Gastrocnemius medialis (tissue), 4 donors: ENCODE data around the gene LRRC43. TPM values are rescaled to one million over a fixed set of nuclear protein-coding genes. Genes with fewer than 3 reads are reported as not detected.

ENCODE experiments used
- ATAC-seq, 2 donors: fragments of 150-250 bp; one replicate each; pipeline ENCODE4 v1.9.1; 2016
- DNase-seq, 2 donors: peaks; one replicate each; pipeline ENCODE4 v3.0.0-alpha.2; 2019
- H3K27ac ChIP-seq, 4 donors: fragments of 200-600 bp; sonication (generic); 1 replicate in 1 of 4; 2 replicates in 3 of 4; pipeline ENCODE4 v1.5.1; 2016 to 2018; ENCODE audit warnings: mild to moderate bottlenecking in 2 of 4, moderate library complexity in 1 of 4
- H3K27me3 ChIP-seq, 3 donors: fragments of 200-600 bp; sonication (generic) in 2 of 3; 1 replicate in 1 of 3; 2 replicates in 2 of 3; pipeline versions ENCODE4 v1.5.1 to v1.6.0; 2016 to 2019; ENCODE audit warnings: mild to moderate bottlenecking in 1 of 3, moderate library complexity in 1 of 3
- H3K36me3 ChIP-seq, 2 donors: fragments of 200-600 bp; sonication (generic) in 1 of 2; one replicate each; pipeline ENCODE4 v1.5.1; 2017 to 2018
- H3K4me1 ChIP-seq, 2 donors: fragments of 200-600 bp; sonication (generic) in 1 of 2; one replicate each; pipeline ENCODE4 v1.5.1; 2016 to 2017; ENCODE audit warnings: mild to moderate bottlenecking in 2 of 2
- H3K4me3 ChIP-seq, 4 donors: fragments of 200-600 bp; sonication (generic) in 3 of 4; 1 replicate in 1 of 4; 2 replicates in 3 of 4; pipeline ENCODE4 v1.5.1; 2016 to 2019; ENCODE audit warnings: mild to moderate bottlenecking in 2 of 4
- H3K9me3 ChIP-seq, 3 donors: fragments of 200-600 bp; sonication (generic) in 2 of 3; 1 replicate in 1 of 3; 2 replicates in 2 of 3; pipeline ENCODE4 v1.5.1; 2016 to 2019
- POLR2A ChIP-seq, 2 donors: fragments of 450-650 bp; IDR thresholded peaks; one replicate each; pipeline ENCODE4 v1.6.1; 2017; ENCODE audit warnings: antibody characterized with exemption in 2 of 2, mild to moderate bottlenecking in 2 of 2, moderate library complexity in 2 of 2
- in situ Hi-C, 4 donors: fragments of 200-750 bp; cut with MboI; loops; one replicate each; pipeline versions ENCODE4 v1.15.0 to v1.8.0; 2017; ENCODE audit warnings: low sequenced_read_pairs in 4 of 4
- intact Hi-C: fragments of 100-400 bp; cut with DNase I; formaldehyde crosslinking; loops from one replicate; pipeline ENCODE4 v1.15.1; 2023; ENCODE audit warnings: low total_unique reads
- total RNA-seq, 4 donors: library from RNA; depleted of rRNA; stranded (reverse); fragments of >200 nt; gene quantifications; one replicate each; pipeline versions ENCODE4 v1.1.0 to v1.2.3, GENCODE V29; 2016
- TF ChIP-seq, protein P1 (sequence below), 5 experiments: fragments of 450-650 bp in 3 of 5; fragments of 200-600 bp in 2 of 5; sonication (generic) in 2 of 5; IDR thresholded peaks in 4 of 5; conservative IDR thresholded peaks in 1 of 5; 1 replicate in 4 of 5; 2 replicates in 1 of 5; pipeline ENCODE4 v1.5.1; 2016 to 2019; ENCODE audit warnings: antibody characterized with exemption in 5 of 5, mild to moderate bottlenecking in 3 of 5, moderate library complexity in 3 of 5

The LRRC43 gene
- total RNA-seq, 4 donors from 2014 or later: not detected

DNA sequence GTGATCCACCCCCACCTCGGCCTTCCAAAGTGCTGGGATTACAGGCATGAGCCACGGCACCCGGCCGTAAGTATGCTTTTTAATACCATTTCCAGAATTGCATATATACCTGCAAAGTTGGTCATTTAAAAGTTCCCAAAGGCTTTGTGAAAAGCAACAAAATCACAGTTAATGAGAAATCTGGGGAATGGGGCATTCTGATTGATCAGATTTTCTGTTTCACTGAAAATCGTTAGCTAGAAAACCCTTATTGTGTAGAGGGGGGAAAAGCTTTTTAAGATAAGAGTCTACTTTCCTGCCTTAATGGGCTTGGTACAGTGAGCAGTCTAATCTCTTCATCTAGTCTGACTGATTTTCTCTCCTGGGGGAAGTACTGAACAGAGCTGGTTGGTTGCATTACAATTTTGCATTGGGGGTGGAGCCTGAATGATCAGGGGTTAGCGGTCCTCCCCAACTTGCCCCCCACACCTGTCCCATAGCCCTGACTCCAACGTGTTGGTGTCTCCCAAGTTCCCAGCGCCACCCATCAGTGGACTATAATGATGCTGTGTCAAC lies 32.7 kb upstream of the LRRC43 start:
- no peaks in the 10 kb centered on the region for H3K27me3 ChIP-seq
- no peak for ATAC-seq
- no peak overlapping the region for H3K4me3 ChIP-seq
- H3K4me1 ChIP-seq: no peaks in the 10 kb centered on the region
- no peak for DNase-seq
- intact Hi-C loops (no loop called here), in situ Hi-C loops (no loop called here)
- H3K36me3 ChIP-seq: peaks cover 0 to 2% of the 10 kb centered on the region in 2 donors
- H3K9me3 ChIP-seq: no peaks in the 10 kb centered on the region
- H3K27ac ChIP-seq: no peak overlapping the region
- TF ChIP-seq, protein P1, sequence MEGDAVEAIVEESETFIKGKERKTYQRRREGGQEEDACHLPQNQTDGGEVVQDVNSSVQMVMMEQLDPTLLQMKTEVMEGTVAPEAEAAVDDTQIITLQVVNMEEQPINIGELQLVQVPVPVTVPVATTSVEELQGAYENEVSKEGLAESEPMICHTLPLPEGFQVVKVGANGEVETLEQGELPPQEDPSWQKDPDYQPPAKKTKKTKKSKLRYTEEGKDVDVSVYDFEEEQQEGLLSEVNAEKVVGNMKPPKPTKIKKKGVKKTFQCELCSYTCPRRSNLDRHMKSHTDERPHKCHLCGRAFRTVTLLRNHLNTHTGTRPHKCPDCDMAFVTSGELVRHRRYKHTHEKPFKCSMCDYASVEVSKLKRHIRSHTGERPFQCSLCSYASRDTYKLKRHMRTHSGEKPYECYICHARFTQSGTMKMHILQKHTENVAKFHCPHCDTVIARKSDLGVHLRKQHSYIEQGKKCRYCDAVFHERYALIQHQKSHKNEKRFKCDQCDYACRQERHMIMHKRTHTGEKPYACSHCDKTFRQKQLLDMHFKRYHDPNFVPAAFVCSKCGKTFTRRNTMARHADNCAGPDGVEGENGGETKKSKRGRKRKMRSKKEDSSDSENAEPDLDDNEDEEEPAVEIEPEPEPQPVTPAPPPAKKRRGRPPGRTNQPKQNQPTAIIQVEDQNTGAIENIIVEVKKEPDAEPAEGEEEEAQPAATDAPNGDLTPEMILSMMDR (IDR thresholded peaks at IDR 0.05 in 4 of 5, conservative IDR thresholded peaks at IDR 0.05 in 1 of 5): no peak

DNA sequence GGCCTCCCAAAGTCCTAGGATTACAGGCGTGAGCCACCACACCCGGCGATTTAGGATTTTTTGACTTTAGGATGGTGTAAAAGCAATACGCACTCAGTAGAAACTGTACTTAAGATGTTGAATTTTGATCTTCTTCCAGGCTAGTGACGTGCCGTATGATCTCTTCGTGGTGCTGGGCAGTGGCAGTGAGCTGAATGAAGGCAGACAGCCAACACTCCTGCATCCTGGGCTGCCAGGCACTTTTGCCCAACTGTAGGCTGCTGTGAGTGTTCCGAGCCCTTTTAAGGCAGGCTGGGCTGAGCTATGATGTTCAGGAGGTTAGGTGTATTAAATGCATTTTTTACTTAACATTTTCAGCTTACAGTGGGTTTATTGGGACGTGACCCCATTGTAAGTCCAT lies 30.2 kb upstream of the LRRC43 start:
- H3K27ac ChIP-seq: no peak overlapping the region
- in situ Hi-C loops: no loop called here
- ATAC-seq: no peak

DNA sequence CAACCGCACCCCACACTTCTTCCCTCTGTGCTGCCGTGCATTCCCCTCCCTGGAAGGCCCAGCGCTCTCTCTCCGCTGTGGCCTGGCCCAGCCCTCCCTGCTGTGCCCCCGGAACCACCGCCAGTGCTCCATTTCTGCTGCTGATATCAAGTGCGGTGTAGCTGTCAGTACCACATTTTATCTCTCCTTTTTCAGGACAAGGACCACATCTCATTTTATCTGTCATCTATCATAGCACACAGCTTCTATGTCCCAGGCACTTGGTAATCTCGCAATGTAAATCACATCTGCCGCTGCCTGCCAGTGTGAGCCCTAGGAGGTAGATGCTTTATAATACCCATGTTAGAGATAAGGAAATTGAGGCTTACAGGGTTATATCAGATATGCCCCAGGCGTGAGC lies 27.2 kb upstream of the LRRC43 start:
- intact Hi-C loops: no loop called here
- Histone ChIP-seq H3K4me3 (no peak overlapping the region), H3K27ac (no peak overlapping the region), H3K4me1 (no peaks in the 10 kb centered on the region), H3K27me3 (no peaks in the 10 kb centered on the region), H3K9me3 (no peaks in the 10 kb centered on the region), H3K36me3 (no peaks in the 10 kb centered on the region)
- in situ Hi-C loops: no loop called here
- TF ChIP-seq POLR2A (IDR thresholded peaks at IDR 0.05): no peak
- TF ChIP-seq, protein P1 (IDR thresholded peaks at IDR 0.05 in 4 of 5, conservative IDR thresholded peaks at IDR 0.05 in 1 of 5): no peak
- ATAC-seq (no peak), DNase-seq (no peak)

More for the DNA sequence above, 30.2 kb upstream of the LRRC43 start:
- no peak overlapping the region for H3K4me3 ChIP-seq
- DNase-seq: no peak
- no peaks in the 10 kb centered on the region for H3K9me3 ChIP-seq
- H3K27me3 ChIP-seq: no peaks in the 10 kb centered on the region
- intact Hi-C loops: no loop called here
- H3K36me3 ChIP-seq: no peaks in the 10 kb centered on the region
- no peaks in the 10 kb centered on the region for H3K4me1 ChIP-seq
- no peak for TF ChIP-seq POLR2A (IDR thresholded peaks at IDR 0.05)

DNA sequence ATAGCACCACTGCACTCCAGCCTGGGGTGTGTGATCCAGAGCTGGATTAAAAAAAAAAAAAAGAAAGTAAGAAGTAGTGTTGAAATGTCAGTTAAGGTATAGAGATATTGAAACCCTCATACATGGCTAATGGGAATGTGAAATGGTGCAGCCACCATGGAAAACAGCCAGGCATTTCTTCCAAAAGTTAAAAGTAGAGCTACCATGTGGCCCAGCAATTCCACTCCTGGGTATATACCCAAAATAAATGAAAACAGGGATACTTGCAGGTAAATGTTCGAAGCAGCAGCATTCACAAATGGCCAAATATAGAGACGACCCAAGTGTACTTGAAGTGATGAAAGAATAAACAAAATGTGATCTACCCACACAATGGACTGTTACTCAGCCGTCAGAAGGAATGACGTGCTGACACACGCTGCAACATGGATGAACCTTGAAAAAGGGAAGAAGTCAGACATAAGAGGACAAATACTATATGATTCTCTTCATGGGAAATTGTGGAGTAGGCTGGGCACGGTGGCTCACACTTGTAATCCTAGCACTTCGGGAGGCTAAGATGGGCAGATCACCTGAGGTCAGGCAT lies 24.1 kb upstream of the LRRC43 start:
- in situ Hi-C loops: no loop called here
- no peaks in the 10 kb centered on the region for H3K27me3 ChIP-seq
- H3K27ac ChIP-seq: no peak overlapping the region
- H3K9me3 ChIP-seq: no peaks in the 10 kb centered on the region
- H3K4me3 ChIP-seq: no peak overlapping the region
- H3K36me3 ChIP-seq: no peaks in the 10 kb centered on the region
- TF ChIP-seq, protein P1 (IDR thresholded peaks at IDR 0.05 in 4 of 5, conservative IDR thresholded peaks at IDR 0.05 in 1 of 5): no peak
- no peak for TF ChIP-seq POLR2A (IDR thresholded peaks at IDR 0.05)
- no peaks in the 10 kb centered on the region for H3K4me1 ChIP-seq
- DNase-seq (no peak), ATAC-seq (no peak)
- intact Hi-C loops: no loop called here

DNA sequence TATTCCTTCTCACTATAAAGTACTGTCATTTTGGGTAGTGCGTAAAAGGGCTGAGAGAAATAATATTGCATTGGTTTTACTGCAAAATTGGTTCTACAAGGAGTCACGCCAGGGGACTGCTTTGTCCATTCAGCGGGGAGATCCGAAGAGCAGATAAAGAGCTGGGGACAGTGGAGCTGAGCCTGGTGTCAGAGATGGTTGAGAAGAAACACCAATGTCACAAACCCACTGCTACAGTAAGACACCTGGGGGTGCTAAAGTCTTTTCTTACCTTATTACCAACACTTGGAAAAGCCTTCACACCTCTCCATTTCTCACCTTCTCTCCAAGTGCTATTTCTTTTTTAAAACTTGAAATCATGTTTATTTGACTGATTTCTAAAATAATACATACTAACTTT lies 23.0 kb upstream of the LRRC43 start:
- Histone ChIP-seq H3K4me3 (no peak overlapping the region), H3K4me1 (no peaks in the 10 kb centered on the region), H3K27me3 (no peaks in the 10 kb centered on the region), H3K27ac (no peak overlapping the region), H3K36me3 (no peaks in the 10 kb centered on the region), H3K9me3 (no peaks in the 10 kb centered on the region)
- intact Hi-C loops: no loop called here
- no peak for DNase-seq
- in situ Hi-C loops: no loop called here
- TF ChIP-seq, protein P1 (IDR thresholded peaks at IDR 0.05 in 4 of 5, conservative IDR thresholded peaks at IDR 0.05 in 1 of 5): no peak
- TF ChIP-seq POLR2A (IDR thresholded peaks at IDR 0.05): no peak
- no peak for ATAC-seq
